ENCODE data around the gene STX12. TPM values are rescaled to one million over a fixed set of nuclear protein-coding genes. Genes with fewer than 3 reads are reported as not detected.

Gene STX12
- total and polyA plus RNA-seq, 4 experiments from 2014 or later = 13.7 to 27.5 (median 21.5) TPM

DNA sequence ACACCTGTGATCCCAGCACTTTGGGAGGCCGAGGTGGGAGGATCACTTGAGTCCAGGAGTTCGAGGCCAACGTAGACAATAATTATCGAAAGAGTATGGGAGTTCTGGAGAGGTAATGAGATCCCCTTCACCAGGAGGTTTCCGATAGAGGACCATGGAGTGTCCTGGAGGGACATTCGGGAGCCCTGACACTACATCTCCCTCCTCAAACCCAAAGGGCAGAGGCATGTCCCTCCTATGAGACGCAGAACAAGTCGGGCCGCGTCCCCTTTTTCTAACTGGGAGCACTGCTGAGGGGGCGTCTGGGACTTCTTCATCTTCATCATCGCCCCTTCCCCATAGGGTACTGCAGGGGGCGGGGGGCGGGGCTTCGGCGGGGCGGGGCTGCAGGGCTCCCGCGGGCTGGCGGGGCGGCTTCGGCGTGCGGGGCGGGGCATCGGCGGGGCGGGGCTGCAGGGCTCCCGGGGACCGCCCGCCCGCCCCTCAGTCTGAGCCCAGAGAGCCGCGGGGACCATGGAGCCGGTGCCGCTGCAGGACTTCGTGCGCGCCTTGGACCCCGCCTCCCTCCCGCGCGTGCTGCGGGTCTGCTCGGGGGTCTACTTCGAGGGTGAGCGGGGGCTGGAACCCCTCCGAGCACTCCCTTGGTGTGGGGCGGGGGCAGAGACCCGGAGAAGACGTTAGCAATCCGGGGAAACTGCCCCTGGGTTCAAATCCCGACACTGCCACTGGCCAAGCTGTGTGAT lies 99.2 kb downstream of the STX12 start, which contains the start of gene THEMIS2:
Gene THEMIS2, plus strand, starts transcription at position 486 of the 743 bp plus-strand sequence. Its CDS starts 28 bp downstream, at position 514.
- H3K9me3 Mint-ChIP-seq = peaks cover 0 to 2% (median 0%) of the 10 kb centered on the region in 8 donors
- no peaks in the 10 kb centered on the region for H3K27me3 Mint-ChIP-seq
- Histone ChIP-seq H3K27ac (ENCODE audit: low read depth, low read length) (peak within 1 kb of the TSS; percentile 53), H3K4me1 (ENCODE audit: insufficient read depth, low read length) (peaks cover 65% of the 10 kb centered on the region), H3K27me3 (ENCODE audit: insufficient read depth, low read length) (no peaks in the 10 kb centered on the region), H3K9me3 (ENCODE audit: control insufficient read depth in 1 of 2, low read length in 2 of 2) (no peaks in the 10 kb centered on the region), H3K4me3 (ENCODE audit: low read length in 2 of 2) (peak within 1 kb of the TSS; percentile 83 to 96), H3K36me3 (ENCODE audit: insufficient read depth, low read length) (peaks cover 8% of the 10 kb centered on the region)
- POLR2A ChIA-PET (ENCODE audit: partially characterized antibody) = interaction anchor here (1.0 to 2.0 kb wide), 7 partner anchors 14 to 216 kb away, joined by 3 to 17 read pairs (median 4); partner anchors contain the start of genes EYA3, STX12 and XKR8
- intact Hi-C loops (cut with micrococcal nuclease) = loop anchor here (2.0 kb wide), 1 partner anchor 15 kb away; no protein-coding TSS in a partner anchor
- peaks cover 25 to 69% (median 43%) of the 10 kb centered on the region in 4 donors for H3K4me1 Mint-ChIP-seq
- H3K27ac Mint-ChIP-seq = peak within 1 kb of the TSS; percentile 76 to 96 (median 93)
- CTCF ChIA-PET (ENCODE audit: partially characterized antibody) = no interaction called here
- peak within 1 kb of the TSS; percentile 95 to 99 (median 97) for H3K4me3 Mint-ChIP-seq
- H3K36me3 Mint-ChIP-seq = peaks cover 4 to 17% of the 10 kb centered on the region in 2 donors
- DNase-seq = peak; percentile 67 to 77 (median 68)

DNA sequence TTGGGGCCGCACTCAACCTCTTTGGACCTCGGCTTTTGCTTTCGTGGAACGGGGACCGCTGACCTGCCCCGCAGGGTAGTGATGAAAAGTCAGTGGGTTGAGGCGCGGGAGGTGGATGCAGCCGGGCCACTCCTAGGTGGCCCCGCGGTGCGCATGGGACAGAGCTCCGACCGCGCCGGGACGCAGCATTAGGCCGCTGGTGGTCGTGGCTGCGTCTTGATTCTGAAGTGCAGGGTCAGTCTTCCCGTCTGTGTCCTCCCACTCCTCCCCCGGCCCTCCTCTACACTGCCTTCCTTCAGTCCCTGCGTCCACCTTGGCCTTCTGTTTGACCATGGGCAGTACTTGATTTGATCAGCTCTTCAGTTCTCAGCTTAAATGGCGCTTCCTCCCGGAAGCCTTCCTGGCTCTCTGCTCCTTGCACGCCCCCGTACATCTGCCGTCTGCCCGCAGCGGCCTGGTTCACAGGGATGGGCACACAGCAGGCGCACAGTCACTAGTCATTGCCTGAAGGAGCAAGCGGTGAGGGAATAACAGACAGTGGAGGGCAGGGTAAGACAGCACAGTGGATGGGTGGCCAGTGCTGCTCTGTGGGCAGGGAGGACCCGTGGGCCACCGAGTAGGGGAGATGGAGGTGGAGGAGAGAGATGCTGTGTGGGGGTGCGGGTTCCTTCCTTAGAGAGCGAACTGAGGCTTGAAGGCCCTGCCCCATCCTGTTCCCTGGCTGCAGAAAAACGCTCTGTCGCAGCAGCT lies 100.0 kb downstream of the STX12 start:
- intact Hi-C loops (cut with micrococcal nuclease) = loop anchor here (2.0 kb wide), 1 partner anchor 14 kb away; no protein-coding TSS in a partner anchor
- Histone ChIP-seq H3K9me3 (ENCODE audit: control insufficient read depth in 1 of 2, low read length in 2 of 2) (no peaks in the 10 kb centered on the region), H3K4me3 (ENCODE audit: low read length in 2 of 2) (peak overlapping the region; percentile 83 to 96), H3K4me1 (ENCODE audit: insufficient read depth, low read length) (peaks cover 59% of the 10 kb centered on the region), H3K27ac (ENCODE audit: low read depth, low read length) (peak overlapping the region; percentile 53), H3K36me3 (ENCODE audit: insufficient read depth, low read length) (peaks cover 8% of the 10 kb centered on the region), H3K27me3 (ENCODE audit: insufficient read depth, low read length) (no peaks in the 10 kb centered on the region)
- Mint-ChIP-seq H3K4me3 (peak overlapping the region; percentile 95 to 99 (median 97)), H3K27me3 (no peaks in the 10 kb centered on the region), H3K4me1 (peaks cover 25 to 70% (median 41%) of the 10 kb centered on the region in 4 donors), H3K36me3 (peaks cover 4 to 23% of the 10 kb centered on the region in 2 donors), H3K27ac (peak overlapping the region; percentile 76 to 96 (median 93)), H3K9me3 (peaks cover 0 to 2% (median 0%) of the 10 kb centered on the region in 8 donors)
- peak in 4 of 5 donors; percentile 26 to 58 (median 31) for DNase-seq
- CTCF ChIA-PET (ENCODE audit: partially characterized antibody) = no interaction called here
- POLR2A ChIA-PET (ENCODE audit: partially characterized antibody) = interaction anchor here (0.8 to 2.0 kb wide), 10 partner anchors 14 to 216 kb away, joined by 3 to 17 read pairs (median 3); partner anchors contain the start of genes EYA3, STX12 and XKR8

DNA sequence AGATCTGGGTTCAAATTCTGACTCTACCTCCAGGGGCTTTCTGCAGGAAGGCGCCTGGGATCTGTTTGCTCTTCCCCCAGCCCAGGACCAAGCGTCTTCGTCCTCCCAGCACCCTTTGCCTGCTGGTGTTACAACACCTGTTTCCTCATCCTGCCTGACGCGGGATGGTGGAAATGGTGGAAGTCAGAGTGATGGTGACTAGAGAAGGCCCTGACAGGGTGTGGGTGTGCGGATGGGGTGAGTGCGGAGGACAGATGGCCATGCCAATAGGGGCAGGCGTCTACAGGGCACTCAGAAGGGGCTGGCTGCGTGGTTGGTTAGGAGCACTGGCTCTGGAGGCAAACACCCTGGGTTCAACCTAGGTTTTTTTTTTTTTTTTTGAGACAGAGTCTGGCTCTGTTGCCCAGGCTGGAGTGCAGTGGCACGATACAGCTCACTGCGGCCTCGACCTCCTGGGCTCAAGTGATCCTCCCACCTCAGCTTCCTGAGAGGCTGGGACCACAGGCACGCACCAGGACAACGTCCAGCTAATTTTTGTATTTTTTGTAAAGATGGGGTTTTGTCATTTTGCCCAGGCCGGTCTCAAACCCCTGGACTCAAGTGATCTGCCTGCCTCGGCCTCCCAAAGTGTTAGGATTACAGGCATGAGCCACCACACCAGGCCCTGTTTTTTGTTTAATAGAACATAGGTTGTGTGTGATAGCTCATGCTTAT lies 100.8 kb downstream of the STX12 start:
- H3K9me3 ChIP-seq (ENCODE audit: control insufficient read depth in 1 of 2, low read length in 2 of 2) = no peaks in the 10 kb centered on the region
- DNase-seq = no peak
- peaks cover 10 to 30% of the 10 kb centered on the region in 2 donors for H3K36me3 Mint-ChIP-seq
- intact Hi-C loops (cut with micrococcal nuclease) = loop anchor here (2.0 kb wide), 1 partner anchor 13 kb away; no protein-coding TSS in a partner anchor
- H3K9me3 Mint-ChIP-seq = peaks cover 0 to 2% (median 0%) of the 10 kb centered on the region in 8 donors
- peak overlapping the region; percentile 83 to 96 for H3K4me3 ChIP-seq (ENCODE audit: low read length in 2 of 2)
- H3K36me3 ChIP-seq (ENCODE audit: insufficient read depth, low read length) = peaks cover 12% of the 10 kb centered on the region
- peak overlapping the region; percentile 95 to 99 (median 97) for H3K4me3 Mint-ChIP-seq
- H3K4me1 Mint-ChIP-seq = peaks cover 28 to 71% (median 42%) of the 10 kb centered on the region in 4 donors
- CTCF ChIA-PET (ENCODE audit: partially characterized antibody) = interaction anchor here (1.8 kb wide), 1 partner anchor 16 kb away, joined by 5 read pairs; no protein-coding TSS in a partner anchor
- peaks cover 54% of the 10 kb centered on the region for H3K4me1 ChIP-seq (ENCODE audit: insufficient read depth, low read length)
- peak overlapping the region; percentile 53 for H3K27ac ChIP-seq (ENCODE audit: low read depth, low read length)
- H3K27ac Mint-ChIP-seq = peak overlapping the region; percentile 76 to 96 (median 93)
- no peaks in the 10 kb centered on the region for H3K27me3 Mint-ChIP-seq
- POLR2A ChIA-PET (ENCODE audit: partially characterized antibody) = interaction anchor here (0.8 to 2.0 kb wide), 7 partner anchors 13 to 215 kb away, joined by 3 to 17 read pairs (median 3); partner anchors contain the start of genes EYA3 and XKR8
- H3K27me3 ChIP-seq (ENCODE audit: insufficient read depth, low read length) = no peaks in the 10 kb centered on the region

Other genes starting within 250 kb of the STX12 start
- 10 to 100 TPM; 18.4 to 19.2 TPM for gene AHDC1, start 169.1 kb upstream of the STX12 start, total RNA-seq
- gene AHDC1, start 169.1 kb upstream of the STX12 start, polyA plus RNA-seq = 1 to 10 TPM in 1 of 2 donors, under 1 TPM in 1; 0.02 to 1.7 TPM
- 1 to 10 TPM; 2.7 to 2.9 TPM for gene FGR, start 138.0 kb upstream of the STX12 start, total RNA-seq
- under 1 TPM; 0.12 to 0.15 TPM for gene FGR, start 138.0 kb upstream of the STX12 start, polyA plus RNA-seq
- gene IFI6, start 101.0 kb upstream of the STX12 start, total RNA-seq = 10 to 100 TPM; 23.0 to 24.9 TPM
- gene IFI6, start 101.0 kb upstream of the STX12 start, polyA plus RNA-seq = 100 to 1,000 TPM in 1 of 2 donors, 10 to 100 TPM in 1; 61.6 to 139 TPM
- 10 to 100 TPM; 22.8 to 26.0 TPM for gene FAM76A, start 47.3 kb upstream of the STX12 start, total RNA-seq
- gene FAM76A, start 47.3 kb upstream of the STX12 start, polyA plus RNA-seq = 10 to 100 TPM in 1 of 2 donors, 1 to 10 TPM in 1; 3.1 to 10.3 TPM
- 10 to 100 TPM; 40.8 to 45.8 TPM for gene PPP1R8, start 57.6 kb downstream of the STX12 start, total RNA-seq
- 10 to 100 TPM; 27.8 to 39.2 TPM for gene PPP1R8, start 57.6 kb downstream of the STX12 start, polyA plus RNA-seq
- 10 to 100 TPM; 60.5 to 64.8 TPM for gene THEMIS2, start 99.3 kb downstream of the STX12 start, total RNA-seq
- gene THEMIS2, start 99.3 kb downstream of the STX12 start, polyA plus RNA-seq = 10 to 100 TPM; 39.3 to 68.5 TPM
- gene RPA2, start 141.4 kb downstream of the STX12 start, total RNA-seq = 10 to 100 TPM; 60.5 to 66.1 TPM
- gene RPA2, start 141.4 kb downstream of the STX12 start, polyA plus RNA-seq = 100 to 1,000 TPM; 189 to 259 TPM
- gene SMPDL3B, start 161.8 kb downstream of the STX12 start, total RNA-seq = not detected
- not detected for gene SMPDL3B, start 161.8 kb downstream of the STX12 start, polyA plus RNA-seq
- gene XKR8, start 186.8 kb downstream of the STX12 start, total RNA-seq = 10 to 100 TPM; 13.1 to 14.5 TPM
- gene XKR8, start 186.8 kb downstream of the STX12 start, polyA plus RNA-seq = 10 to 100 TPM; 18.9 to 24.7 TPM

Measured in CD4-positive, alpha-beta memory T cell (primary cell).